Osteoblast (primary cell): Measurements from ENCODE around the gene CHTF18. TPM values are rescaled to one million over a fixed set of nuclear protein-coding genes. Genes with fewer than 3 reads are reported as not detected.

Experiments used
- DNase-seq: peaks from one replicate; pipeline ENCODE4 v3.0.0; 2011; ENCODE audit warnings: low spot score, mixed read lengths; ENCODE audit not compliant: insufficient read length; ENCODE audit errors: missing footprints
- H2AFZ ChIP-seq: 2 replicates; pipeline ENCODE4 v1.6.0; 2011; ENCODE audit warnings: mild to moderate bottlenecking, low read length
- H3K27ac ChIP-seq: 2 replicates; pipeline ENCODE4 v1.5.1; 2011; ENCODE audit warnings: mild to moderate bottlenecking, low read depth, low read length, moderate library complexity
- H3K27me3 ChIP-seq: 2 replicates; pipeline ENCODE4 v1.6.0; 2012; ENCODE audit warnings: mild to moderate bottlenecking, control low read depth, inconsistent platforms, low read length, moderate library complexity; ENCODE audit not compliant: insufficient read depth
- H3K36me3 ChIP-seq: 2 replicates; pipeline ENCODE4 v1.5.1; 2011; ENCODE audit warnings: mild to moderate bottlenecking, low read length, control low read depth, moderate library complexity; ENCODE audit not compliant: insufficient read depth
- H3K4me1 ChIP-seq: 2 replicates; pipeline ENCODE4 v1.5.1; 2011; ENCODE audit warnings: mild to moderate bottlenecking, low read length, control low read depth, moderate library complexity; ENCODE audit not compliant: insufficient read depth
- H3K4me2 ChIP-seq: 2 replicates; pipeline ENCODE4 v1.6.0; 2011; ENCODE audit warnings: mild to moderate bottlenecking, low read length; ENCODE audit not compliant: insufficient read depth
- H3K4me3 ChIP-seq: fragments of 200-600 bp; sonication (generic); 3 replicates; pipeline ENCODE4 v1.5.1; 2012; ENCODE audit warnings: mild to moderate bottlenecking, low read length, inconsistent platforms; ENCODE audit not compliant: insufficient read depth
- H3K79me2 ChIP-seq: 2 replicates; pipeline ENCODE4 v1.6.0; 2012; ENCODE audit warnings: mild to moderate bottlenecking, low read length, control low read depth, inconsistent platforms; ENCODE audit not compliant: insufficient read depth
- H3K9me3 ChIP-seq: 2 replicates; pipeline ENCODE4 v1.5.1; 2011; ENCODE audit warnings: low read depth, low read length, control low read depth
- H4K20me1 ChIP-seq: 2 replicates; pipeline ENCODE4 v1.6.0; 2012; ENCODE audit warnings: mild to moderate bottlenecking, low read length, control low read depth; ENCODE audit not compliant: insufficient read depth
- total RNA-seq: library from RNA; depleted of rRNA; stranded (reverse); fragments of >200 nt; gene quantifications from 2 replicates; pipeline ENCODE4 v1.2.3, GENCODE V29; 2012
- TF ChIP-seq, protein P1 (sequence below): IDR thresholded peaks from 2 replicates; pipeline ENCODE4 v1.5.1; 2011; ENCODE audit warnings: mild to moderate bottlenecking, low read depth, low read length, moderate library complexity; ENCODE audit errors: extremely low read depth

CHTF18 gene
- total RNA-seq, 1 donor, result 3.3 TPM

DNA sequence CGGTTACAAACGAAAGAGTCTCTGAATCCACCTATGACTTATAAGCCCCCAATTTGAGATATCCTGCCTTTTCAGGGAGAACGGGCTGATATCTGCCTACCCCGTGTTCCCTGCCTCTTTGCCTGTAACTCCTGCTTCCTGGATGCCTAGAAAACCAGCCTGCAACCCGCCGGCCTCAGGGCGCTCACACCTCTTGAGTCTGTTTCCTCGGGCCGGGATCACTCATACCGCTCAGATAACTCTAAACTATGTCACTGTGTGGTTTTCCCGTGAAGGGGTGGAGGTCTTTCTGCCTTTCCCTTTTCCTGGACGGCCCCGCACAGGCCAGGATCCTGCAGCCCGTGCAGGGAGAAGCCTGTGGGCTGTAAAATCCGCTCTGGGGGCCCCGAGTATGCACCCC, 10.6 kb upstream of the CHTF18 start:
- no peaks in the 10 kb centered on the region for H3K4me1 ChIP-seq
- H3K79me2 ChIP-seq, result no peaks in the 10 kb centered on the region
- H3K9me3 ChIP-seq, result no peaks in the 10 kb centered on the region
- peak overlapping the region; percentile 29 for H2AFZ ChIP-seq
- TF ChIP-seq, protein P1, sequence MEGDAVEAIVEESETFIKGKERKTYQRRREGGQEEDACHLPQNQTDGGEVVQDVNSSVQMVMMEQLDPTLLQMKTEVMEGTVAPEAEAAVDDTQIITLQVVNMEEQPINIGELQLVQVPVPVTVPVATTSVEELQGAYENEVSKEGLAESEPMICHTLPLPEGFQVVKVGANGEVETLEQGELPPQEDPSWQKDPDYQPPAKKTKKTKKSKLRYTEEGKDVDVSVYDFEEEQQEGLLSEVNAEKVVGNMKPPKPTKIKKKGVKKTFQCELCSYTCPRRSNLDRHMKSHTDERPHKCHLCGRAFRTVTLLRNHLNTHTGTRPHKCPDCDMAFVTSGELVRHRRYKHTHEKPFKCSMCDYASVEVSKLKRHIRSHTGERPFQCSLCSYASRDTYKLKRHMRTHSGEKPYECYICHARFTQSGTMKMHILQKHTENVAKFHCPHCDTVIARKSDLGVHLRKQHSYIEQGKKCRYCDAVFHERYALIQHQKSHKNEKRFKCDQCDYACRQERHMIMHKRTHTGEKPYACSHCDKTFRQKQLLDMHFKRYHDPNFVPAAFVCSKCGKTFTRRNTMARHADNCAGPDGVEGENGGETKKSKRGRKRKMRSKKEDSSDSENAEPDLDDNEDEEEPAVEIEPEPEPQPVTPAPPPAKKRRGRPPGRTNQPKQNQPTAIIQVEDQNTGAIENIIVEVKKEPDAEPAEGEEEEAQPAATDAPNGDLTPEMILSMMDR, result no peak
- no peak overlapping the region for H3K4me2 ChIP-seq
- no peaks in the 10 kb centered on the region for H3K36me3 ChIP-seq
- peaks cover 6% of the 10 kb centered on the region for H3K27me3 ChIP-seq
- no peak for DNase-seq
- H3K27ac ChIP-seq, result no peak overlapping the region
- H4K20me1 ChIP-seq, result no peaks in the 10 kb centered on the region
- no peak overlapping the region for H3K4me3 ChIP-seq

DNA sequence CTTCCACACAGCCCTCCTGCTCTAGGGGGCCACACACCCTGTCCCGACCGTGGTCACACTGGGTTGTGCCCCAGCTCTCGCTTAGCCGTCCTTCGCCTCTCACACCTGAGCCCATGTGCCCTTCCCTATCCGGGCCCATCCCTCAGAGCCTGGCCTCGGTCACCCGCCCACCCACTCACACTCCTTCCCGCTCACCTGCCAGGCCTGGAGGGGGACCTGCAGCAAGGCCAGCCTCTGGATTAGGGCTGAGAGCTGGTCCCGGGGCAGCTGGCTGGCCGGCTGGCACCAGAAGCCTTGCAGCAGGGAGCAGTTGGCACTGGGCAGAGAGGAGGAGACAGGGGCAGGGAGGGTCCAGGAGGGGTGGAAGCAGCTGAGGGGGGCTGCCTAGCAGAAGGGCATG, 10.0 kb upstream of the CHTF18 start:
- no peaks in the 10 kb centered on the region for H3K79me2 ChIP-seq
- H3K27ac ChIP-seq, result no peak overlapping the region
- H3K36me3 ChIP-seq, result no peaks in the 10 kb centered on the region
- TF ChIP-seq, protein P1, result no peak
- H3K27me3 ChIP-seq, result peaks cover 6% of the 10 kb centered on the region
- H3K4me1 ChIP-seq, result no peaks in the 10 kb centered on the region
- H3K9me3 ChIP-seq, result no peaks in the 10 kb centered on the region
- no peak for DNase-seq
- H3K4me2 ChIP-seq, result no peak overlapping the region
- no peak overlapping the region for H3K4me3 ChIP-seq
- no peak overlapping the region for H2AFZ ChIP-seq
- H4K20me1 ChIP-seq, result no peaks in the 10 kb centered on the region

DNA sequence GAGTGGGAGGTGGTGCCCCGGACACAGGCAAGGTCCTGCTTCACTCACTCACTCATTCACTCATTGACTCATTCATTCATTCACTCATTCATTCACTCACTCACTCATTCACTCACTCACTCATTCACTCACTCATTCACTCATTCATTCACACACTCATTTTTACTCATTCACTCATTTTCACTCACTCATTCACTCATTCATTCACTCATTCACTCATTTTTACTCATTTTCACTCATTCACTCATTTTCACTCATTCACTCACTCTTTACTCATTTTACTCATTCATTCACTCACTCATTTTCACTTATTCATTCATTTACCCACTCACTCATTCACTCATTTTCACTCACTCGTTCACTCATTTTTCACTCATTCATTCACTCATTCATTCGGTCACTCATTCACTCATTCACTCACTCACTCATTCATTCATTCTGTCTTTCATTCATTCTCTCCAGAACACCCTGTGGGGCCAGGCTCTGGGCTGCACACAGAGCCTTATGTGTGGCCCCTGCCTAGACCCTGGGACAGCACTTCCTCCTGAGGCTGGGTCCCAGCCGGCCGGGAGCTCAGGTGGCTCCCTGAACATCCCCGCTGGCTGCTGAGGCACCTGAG, 9.4 kb upstream of the CHTF18 start:
- H3K27ac ChIP-seq, result no peak overlapping the region
- no peak for DNase-seq
- H3K36me3 ChIP-seq, result no peaks in the 10 kb centered on the region
- no peaks in the 10 kb centered on the region for H4K20me1 ChIP-seq
- no peaks in the 10 kb centered on the region for H3K4me1 ChIP-seq
- no peak overlapping the region for H3K4me2 ChIP-seq
- TF ChIP-seq, protein P1, result no peak
- H2AFZ ChIP-seq, result no peak overlapping the region
- no peaks in the 10 kb centered on the region for H3K9me3 ChIP-seq
- no peaks in the 10 kb centered on the region for H3K79me2 ChIP-seq
- H3K27me3 ChIP-seq, result peaks cover 6% of the 10 kb centered on the region
- no peak overlapping the region for H3K4me3 ChIP-seq

DNA sequence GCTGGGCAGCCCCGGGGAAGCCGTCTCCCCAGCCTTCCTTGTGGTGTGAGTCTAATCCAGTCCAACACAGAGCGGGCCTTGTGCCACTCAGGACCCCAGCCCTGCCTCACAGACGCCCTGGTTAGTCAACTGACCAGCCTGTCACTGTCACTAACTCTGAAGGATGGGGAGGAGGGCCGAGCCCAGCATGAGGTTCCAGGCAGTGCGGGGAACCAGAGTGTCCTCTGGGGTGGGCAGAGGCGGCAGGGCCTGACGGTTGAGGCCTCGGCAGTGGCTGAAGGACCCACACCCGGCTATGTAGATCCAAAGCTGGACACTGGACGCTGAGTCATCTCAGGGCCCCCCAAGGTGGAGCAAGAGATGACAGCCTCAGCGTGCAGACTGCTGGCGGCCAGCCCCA, 8.9 kb upstream of the CHTF18 start:
- H4K20me1 ChIP-seq, result no peaks in the 10 kb centered on the region
- no peaks in the 10 kb centered on the region for H3K79me2 ChIP-seq
- H3K4me1 ChIP-seq, result no peaks in the 10 kb centered on the region
- H3K4me3 ChIP-seq, result no peak overlapping the region
- H2AFZ ChIP-seq, result no peak overlapping the region
- DNase-seq, result no peak
- H3K27me3 ChIP-seq, result peaks cover 6% of the 10 kb centered on the region
- H3K9me3 ChIP-seq, result no peaks in the 10 kb centered on the region
- no peaks in the 10 kb centered on the region for H3K36me3 ChIP-seq
- H3K4me2 ChIP-seq, result no peak overlapping the region
- TF ChIP-seq, protein P1, result no peak
- H3K27ac ChIP-seq, result no peak overlapping the region
